Panc1 (cell line): ENCODE data around the gene TSHZ1. TPM values are rescaled to one million over a fixed set of nuclear protein-coding genes. Genes with fewer than 3 reads are reported as not detected.

ENCODE experiments used
- ATAC-seq: fragments of 200-7000 bp; cut with Tn5 transposase; 2 replicates; pipeline ENCODE4 v1.9.1; 2020; ENCODE audit warnings: mild to moderate bottlenecking, moderate library complexity
- Bru-seq: library from RNA; stranded (reverse); fragments of 400-500 nt; gene quantifications from one replicate; lab custom pipeline; 2021; lab: Mats Ljungman, UMichigan
- BruChase-seq, 2 experiments: library from RNA; stranded (reverse); fragments of 400-500 nt; gene quantifications; one replicate each; lab custom pipeline; 2021; lab: Mats Ljungman, UMichigan
- BruUV-seq: library from RNA; stranded (reverse); fragments of 400-500 nt; replicated peaks from 2 replicates; lab custom pipeline; 2021; lab: Mats Ljungman, UMichigan
- CTCF ChIA-PET: fragments of 300-600 bp; sonication (Branson Sonifier 250); formaldehyde crosslinking; loops from one replicate; lab custom pipeline; 2022; ENCODE audit warnings: antibody characterized with exemption; lab: Charles Lee
- POLR2A ChIA-PET: fragments of 300-600 bp; sonication (Branson Sonifier 250); formaldehyde crosslinking; loops from one replicate; lab custom pipeline; 2022; ENCODE audit warnings: antibody characterized with exemption; lab: Charles Lee
- DNase-seq: peaks from one replicate; pipeline ENCODE4 v3.0.0-alpha.2; 2010; ENCODE audit warnings: low read depth, low spot score
- H3K27ac ChIP-seq: 2 replicates; pipeline ENCODE4 v1.5.1; 2011; ENCODE audit warnings: mild to moderate bottlenecking, low read length, inconsistent platforms
- H3K27me3 ChIP-seq: fragments of 200-500 bp; sonication (Bioruptor generic); 2 replicates; pipeline ENCODE4 v1.6.0; 2014; ENCODE audit warnings: low read length, inconsistent platforms; ENCODE audit not compliant: control insufficient read depth, insufficient read depth
- H3K36me3 ChIP-seq: fragments of 200-500 bp; sonication (Bioruptor generic); 2 replicates; pipeline ENCODE4 v1.5.1; 2014; ENCODE audit warnings: inconsistent platforms, mild to moderate bottlenecking, low read length, moderate library complexity; ENCODE audit not compliant: control insufficient read depth, insufficient read depth
- H3K4me1 ChIP-seq: 2 replicates; pipeline ENCODE4 v1.5.1; 2011; ENCODE audit warnings: inconsistent platforms, mild to moderate bottlenecking, low read length, moderate library complexity; ENCODE audit not compliant: control insufficient read depth, insufficient read depth
- H3K4me3 ChIP-seq, 2 experiments: 2 replicates each; pipeline ENCODE4 v1.5.1; 2011 to 2012; ENCODE audit warnings: low read depth in 2 of 2, low read length in 2 of 2, mild to moderate bottlenecking in 2 of 2, inconsistent platforms in 1 of 2, moderate library complexity in 1 of 2
- H3K9me3 ChIP-seq: fragments of 200-500 bp; sonication (Bioruptor generic); 2 replicates; pipeline ENCODE4 v1.5.1; 2014; ENCODE audit warnings: low read depth, mild to moderate bottlenecking, inconsistent platforms, low read length, moderate library complexity; ENCODE audit not compliant: control insufficient read depth, insufficient read depth
- POLR2AphosphoS5 ChIP-seq: IDR thresholded peaks from 2 replicates; pipeline ENCODE4 v1.6.1; 2012; ENCODE audit warnings: mild to moderate bottlenecking, low read depth, low read length, moderate library complexity
- SIN3A ChIP-seq: IDR thresholded peaks from 2 replicates; pipeline ENCODE4 v1.6.1; 2012; ENCODE audit warnings: low read depth, mild to moderate bottlenecking, low read length, moderate library complexity, borderline replicate concordance; ENCODE audit not compliant: insufficient read depth
- TCF7L2 ChIP-seq: IDR thresholded peaks from 2 replicates; pipeline ENCODE4 v1.6.1; 2011; ENCODE audit warnings: mild to moderate bottlenecking, low read depth, low read length, inconsistent platforms
- in situ Hi-C: cut with HindIII; loops from 2 replicates; pipeline ENCODE4 v1.10.0; 2016; ENCODE audit warnings: low sequenced_read_pairs, low pct_unique_long_range_greater_than_20kb
- intact Hi-C: fragments of 100-400 bp; cut with micrococcal nuclease; formaldehyde crosslinking; loops from one replicate; pipeline ENCODE4 v1.10.0; 2022; ENCODE audit not compliant: unreplicated experiment
- long read RNA-seq: library from polyadenylated mRNA; unstranded; transcript quantifications from one replicate; pipeline ENCODE4 v2.0.0, GENCODE V29; 2021; ENCODE audit not compliant: unreplicated experiment
- polyA plus RNA-seq: library from polyadenylated mRNA; unstranded; fragments of >200 nt; gene quantifications from one replicate; pipeline ENCODE4 v1.2.1, GENCODE V29; 2012; ENCODE audit warnings: missing spikeins; ENCODE audit not compliant: insufficient read length
- total RNA-seq: library from RNA; stranded (reverse); gene quantifications from one replicate; pipeline ENCODE4 v1.2.1, GENCODE V29; 2021; ENCODE audit not compliant: unreplicated experiment
- TF ChIP-seq, protein P1 (sequence below): fragments of 450-650 bp; IDR thresholded peaks from 2 replicates; pipeline ENCODE4 v1.5.1; 2017; ENCODE audit warnings: mild to moderate bottlenecking
- TF ChIP-seq, protein P2 (sequence below), 2 experiments: IDR thresholded peaks; 2 replicates each; pipeline ENCODE4 v1.6.1; 2011 to 2012; ENCODE audit warnings: low read depth in 2 of 2, control low read depth in 1 of 2, low read length in 1 of 2, mild to moderate bottlenecking in 1 of 2, moderate library complexity in 1 of 2; ENCODE audit not compliant: insufficient read depth in 1 of 2

TSHZ1 gene, protein sequence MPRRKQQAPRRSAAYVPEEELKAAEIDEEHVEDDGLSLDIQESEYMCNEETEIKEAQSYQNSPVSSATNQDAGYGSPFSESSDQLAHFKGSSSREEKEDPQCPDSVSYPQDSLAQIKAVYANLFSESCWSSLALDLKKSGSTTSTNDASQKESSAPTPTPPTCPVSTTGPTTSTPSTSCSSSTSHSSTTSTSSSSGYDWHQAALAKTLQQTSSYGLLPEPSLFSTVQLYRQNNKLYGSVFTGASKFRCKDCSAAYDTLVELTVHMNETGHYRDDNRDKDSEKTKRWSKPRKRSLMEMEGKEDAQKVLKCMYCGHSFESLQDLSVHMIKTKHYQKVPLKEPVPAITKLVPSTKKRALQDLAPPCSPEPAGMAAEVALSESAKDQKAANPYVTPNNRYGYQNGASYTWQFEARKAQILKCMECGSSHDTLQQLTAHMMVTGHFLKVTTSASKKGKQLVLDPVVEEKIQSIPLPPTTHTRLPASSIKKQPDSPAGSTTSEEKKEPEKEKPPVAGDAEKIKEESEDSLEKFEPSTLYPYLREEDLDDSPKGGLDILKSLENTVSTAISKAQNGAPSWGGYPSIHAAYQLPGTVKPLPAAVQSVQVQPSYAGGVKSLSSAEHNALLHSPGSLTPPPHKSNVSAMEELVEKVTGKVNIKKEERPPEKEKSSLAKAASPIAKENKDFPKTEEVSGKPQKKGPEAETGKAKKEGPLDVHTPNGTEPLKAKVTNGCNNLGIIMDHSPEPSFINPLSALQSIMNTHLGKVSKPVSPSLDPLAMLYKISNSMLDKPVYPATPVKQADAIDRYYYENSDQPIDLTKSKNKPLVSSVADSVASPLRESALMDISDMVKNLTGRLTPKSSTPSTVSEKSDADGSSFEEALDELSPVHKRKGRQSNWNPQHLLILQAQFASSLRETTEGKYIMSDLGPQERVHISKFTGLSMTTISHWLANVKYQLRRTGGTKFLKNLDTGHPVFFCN (N-terminal part only)
- total RNA-seq: 10.0 TPM
- polyA plus RNA-seq: 13.7 TPM
- percentile 62 among the genes with signal in this experiment for Bru-seq, nascent RNA
- BruChase-seq, experiment 1, labeled RNA remaining after a 2-hour chase: percentile 59 among the genes with signal in this experiment
- BruChase-seq, experiment 2, labeled RNA remaining after a 6-hour chase: percentile 51 among the genes with signal in this experiment
- long read RNA-seq, full-length matches to known transcripts: 9 of 10 reads
- long read RNA-seq, partial matches to known transcripts: 0 of 10 reads
- long read RNA-seq, other reads (novel, unspliced or antisense): 1 of 10 reads

DNA sequence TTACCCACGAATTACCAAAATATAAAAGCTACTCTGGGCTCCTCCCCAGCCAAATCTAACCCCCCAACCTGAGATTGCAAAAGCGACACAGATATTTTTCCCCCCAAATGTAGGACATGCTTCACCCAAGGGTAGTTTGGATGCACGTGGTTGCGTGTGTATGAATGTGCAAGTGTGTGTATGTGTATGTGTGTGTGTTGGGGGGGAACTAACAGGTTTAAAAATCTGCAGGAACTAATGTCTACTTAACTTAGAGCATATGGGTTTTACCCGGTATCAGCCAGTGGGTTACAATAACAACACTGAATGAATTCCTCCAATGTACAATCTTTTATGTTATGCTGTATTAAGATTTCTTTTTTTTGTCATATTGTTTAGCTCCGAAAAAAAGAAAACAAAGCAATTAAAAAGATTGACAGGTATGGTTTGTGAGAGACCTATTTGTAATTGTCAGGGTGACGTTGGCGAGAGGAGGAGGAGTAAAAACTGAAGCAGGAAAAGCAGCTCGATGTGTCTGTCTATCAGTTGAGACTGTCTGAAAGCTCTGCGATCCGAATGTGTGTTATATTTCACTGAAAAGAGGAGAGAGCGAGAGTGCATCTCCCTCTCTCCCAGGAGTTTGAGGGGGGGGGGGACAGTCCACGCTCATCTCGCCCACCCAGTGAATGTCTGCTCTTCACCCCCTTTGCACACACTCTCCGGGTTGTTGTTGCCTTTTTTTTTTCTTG lies at the start of gene TSHZ1:
Gene TSHZ1, plus strand, starts transcription at position 524 of the 728 bp plus-strand sequence. CDS start 1,080 bp downstream, outside the sequence.
- H3K27ac ChIP-seq: peak within 1 kb of the TSS; percentile 95
- ATAC-seq: peak; percentile 17; the same call in 1 of the 2 replicates
- intact Hi-C loops (loop anchor here (10.0 kb wide), 1 partner anchor 556 kb away; no protein-coding TSS in a partner anchor), in situ Hi-C loops (no loop called here)
- peaks cover 49% of the 10 kb centered on the region for H3K4me1 ChIP-seq
- H3K36me3 ChIP-seq: no peaks in the 10 kb centered on the region
- peak; percentile 87 for DNase-seq
- no peaks in the 10 kb centered on the region for H3K27me3 ChIP-seq
- TF ChIP-seq POLR2AphosphoS5 (peak; percentile 49; the same call in 1 of the 2 replicates), SIN3A (peak; percentile 91)
- TF ChIP-seq, protein P1, sequence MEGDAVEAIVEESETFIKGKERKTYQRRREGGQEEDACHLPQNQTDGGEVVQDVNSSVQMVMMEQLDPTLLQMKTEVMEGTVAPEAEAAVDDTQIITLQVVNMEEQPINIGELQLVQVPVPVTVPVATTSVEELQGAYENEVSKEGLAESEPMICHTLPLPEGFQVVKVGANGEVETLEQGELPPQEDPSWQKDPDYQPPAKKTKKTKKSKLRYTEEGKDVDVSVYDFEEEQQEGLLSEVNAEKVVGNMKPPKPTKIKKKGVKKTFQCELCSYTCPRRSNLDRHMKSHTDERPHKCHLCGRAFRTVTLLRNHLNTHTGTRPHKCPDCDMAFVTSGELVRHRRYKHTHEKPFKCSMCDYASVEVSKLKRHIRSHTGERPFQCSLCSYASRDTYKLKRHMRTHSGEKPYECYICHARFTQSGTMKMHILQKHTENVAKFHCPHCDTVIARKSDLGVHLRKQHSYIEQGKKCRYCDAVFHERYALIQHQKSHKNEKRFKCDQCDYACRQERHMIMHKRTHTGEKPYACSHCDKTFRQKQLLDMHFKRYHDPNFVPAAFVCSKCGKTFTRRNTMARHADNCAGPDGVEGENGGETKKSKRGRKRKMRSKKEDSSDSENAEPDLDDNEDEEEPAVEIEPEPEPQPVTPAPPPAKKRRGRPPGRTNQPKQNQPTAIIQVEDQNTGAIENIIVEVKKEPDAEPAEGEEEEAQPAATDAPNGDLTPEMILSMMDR: no peak
- CTCF ChIA-PET: no interaction called here
- no peaks in the 10 kb centered on the region for H3K9me3 ChIP-seq
- no TSS peak for BruUV-seq
- POLR2A ChIA-PET: interaction anchor here (0.6 kb wide), 1 partner anchor 358 kb away, joined by 4 read pairs; no protein-coding TSS in a partner anchor
- H3K4me3 ChIP-seq: peak within 1 kb of the TSS; percentile 84 to 89

DNA sequence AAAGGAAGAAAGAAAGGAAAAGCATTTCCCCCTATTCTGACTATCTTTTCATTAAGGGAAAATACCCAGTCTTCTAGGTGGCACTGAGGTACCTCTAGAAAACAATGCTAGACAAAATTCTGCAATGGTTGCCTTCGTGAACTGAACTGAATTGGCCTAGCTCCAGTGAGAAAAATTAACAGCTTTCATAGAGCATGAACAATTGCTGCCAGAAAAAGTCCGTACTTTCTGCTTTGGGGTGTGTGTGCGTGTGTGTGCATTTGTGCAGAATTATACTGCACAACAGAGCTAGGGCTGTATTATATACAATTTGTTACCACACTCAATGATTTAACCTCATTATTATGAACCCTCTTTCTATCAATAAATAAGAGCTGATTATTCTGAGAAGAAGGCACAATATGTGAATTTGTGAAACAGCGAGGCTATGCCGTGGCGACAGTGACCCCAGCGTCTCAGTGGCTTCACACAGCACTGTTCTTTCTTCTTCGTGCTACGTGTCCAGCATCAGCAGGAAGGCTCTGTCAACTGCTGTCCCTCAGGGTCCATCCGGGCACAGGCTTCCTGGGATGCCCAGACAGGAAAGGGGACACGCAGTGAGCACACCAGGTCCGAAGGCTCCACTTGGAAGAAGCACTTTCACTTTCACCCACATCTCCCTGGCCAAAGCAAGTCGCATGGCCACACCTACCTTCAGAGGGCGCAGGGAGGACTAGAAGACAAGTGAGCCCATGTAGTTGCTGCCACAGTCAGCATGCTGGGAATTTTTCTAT lies 49.2 kb upstream of the TSHZ1 start:
- peak; percentile 95 for ATAC-seq
- in situ Hi-C loops: no loop called here
- peak; percentile 47 for DNase-seq

More for the DNA sequence above, 49.2 kb upstream of the TSHZ1 start:
- ChIA-PET CTCF (no interaction called here), POLR2A (no interaction called here)
- no TSS peak for BruUV-seq
- TF ChIP-seq TCF7L2 (no peak), SIN3A (0 out of 2 replicates have a peak, but pooled peaks have one; percentile 16), POLR2AphosphoS5 (no peak)
- TF ChIP-seq, protein P1: no peak
- TF ChIP-seq, protein P2, sequence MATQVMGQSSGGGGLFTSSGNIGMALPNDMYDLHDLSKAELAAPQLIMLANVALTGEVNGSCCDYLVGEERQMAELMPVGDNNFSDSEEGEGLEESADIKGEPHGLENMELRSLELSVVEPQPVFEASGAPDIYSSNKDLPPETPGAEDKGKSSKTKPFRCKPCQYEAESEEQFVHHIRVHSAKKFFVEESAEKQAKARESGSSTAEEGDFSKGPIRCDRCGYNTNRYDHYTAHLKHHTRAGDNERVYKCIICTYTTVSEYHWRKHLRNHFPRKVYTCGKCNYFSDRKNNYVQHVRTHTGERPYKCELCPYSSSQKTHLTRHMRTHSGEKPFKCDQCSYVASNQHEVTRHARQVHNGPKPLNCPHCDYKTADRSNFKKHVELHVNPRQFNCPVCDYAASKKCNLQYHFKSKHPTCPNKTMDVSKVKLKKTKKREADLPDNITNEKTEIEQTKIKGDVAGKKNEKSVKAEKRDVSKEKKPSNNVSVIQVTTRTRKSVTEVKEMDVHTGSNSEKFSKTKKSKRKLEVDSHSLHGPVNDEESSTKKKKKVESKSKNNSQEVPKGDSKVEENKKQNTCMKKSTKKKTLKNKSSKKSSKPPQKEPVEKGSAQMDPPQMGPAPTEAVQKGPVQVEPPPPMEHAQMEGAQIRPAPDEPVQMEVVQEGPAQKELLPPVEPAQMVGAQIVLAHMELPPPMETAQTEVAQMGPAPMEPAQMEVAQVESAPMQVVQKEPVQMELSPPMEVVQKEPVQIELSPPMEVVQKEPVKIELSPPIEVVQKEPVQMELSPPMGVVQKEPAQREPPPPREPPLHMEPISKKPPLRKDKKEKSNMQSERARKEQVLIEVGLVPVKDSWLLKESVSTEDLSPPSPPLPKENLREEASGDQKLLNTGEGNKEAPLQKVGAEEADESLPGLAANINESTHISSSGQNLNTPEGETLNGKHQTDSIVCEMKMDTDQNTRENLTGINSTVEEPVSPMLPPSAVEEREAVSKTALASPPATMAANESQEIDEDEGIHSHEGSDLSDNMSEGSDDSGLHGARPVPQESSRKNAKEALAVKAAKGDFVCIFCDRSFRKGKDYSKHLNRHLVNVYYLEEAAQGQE (IDR thresholded peaks at IDR 0.05; ENCODE audit: insufficient read depth in 1 of 2, low read depth in 2 of 2, low read length in 1 of 2): no peak
- H3K9me3 ChIP-seq: no peaks in the 10 kb centered on the region
- H3K27me3 ChIP-seq: no peaks in the 10 kb centered on the region
- peak overlapping the region; percentile 80 for H3K27ac ChIP-seq
- H3K4me1 ChIP-seq: peaks cover 10% of the 10 kb centered on the region
- H3K36me3 ChIP-seq: no peaks in the 10 kb centered on the region
- intact Hi-C loops: no loop called here
- peak overlapping the region; percentile 59 to 84 for H3K4me3 ChIP-seq
